PC-3 (cell line): ENCODE measurements around the gene VAMP4.

Source experiments
- CTCF ChIP-seq: fragments of 300-600 bp; sonication (generic); conservative IDR thresholded peaks from 2 replicates; pipeline ENCODE4 v1.5.1; 2017; ENCODE audit warnings: antibody characterized with exemption, low read depth, mild to moderate bottlenecking, low read length
- EZH2 ChIP-seq: fragments of 300-600 bp; sonication (generic); IDR thresholded peaks from one replicate; pipeline ENCODE4 v1.6.1; 2017; ENCODE audit warnings: antibody characterized with exemption, mild to moderate bottlenecking, low read length; ENCODE audit not compliant: unreplicated experiment

- TF ChIP-seq CTCF (no peak), EZH2 (no peak)
Observed at GRCh38 chr1:171769754-171770153, 27.9 kb upstream of the VAMP4 start.
